Subcutaneous adipose tissue (tissue), 4 donors: Measurements from ENCODE around the gene CDA. TPM values are rescaled to one million over a fixed set of nuclear protein-coding genes. Genes with fewer than 3 reads are reported as not detected.

Experiments used
- CTCF ChIP-seq: fragments of 450-650 bp; IDR thresholded peaks from one replicate; pipeline ENCODE4 v1.5.1; 2016; ENCODE audit warnings: low read depth, mild to moderate bottlenecking, control low read depth, antibody characterized with exemption, moderate library complexity
- total RNA-seq, 4 donors: library from RNA; depleted of rRNA; stranded (reverse); fragments of >200 nt; gene quantifications; one replicate each; pipeline ENCODE4 v1.1.0, GENCODE V29; 2016

Gene CDA
- total RNA-seq, 4 donors from 2014 or later = 0.68 to 4.9 (median 2.4) TPM; not detected in 1

DNA sequence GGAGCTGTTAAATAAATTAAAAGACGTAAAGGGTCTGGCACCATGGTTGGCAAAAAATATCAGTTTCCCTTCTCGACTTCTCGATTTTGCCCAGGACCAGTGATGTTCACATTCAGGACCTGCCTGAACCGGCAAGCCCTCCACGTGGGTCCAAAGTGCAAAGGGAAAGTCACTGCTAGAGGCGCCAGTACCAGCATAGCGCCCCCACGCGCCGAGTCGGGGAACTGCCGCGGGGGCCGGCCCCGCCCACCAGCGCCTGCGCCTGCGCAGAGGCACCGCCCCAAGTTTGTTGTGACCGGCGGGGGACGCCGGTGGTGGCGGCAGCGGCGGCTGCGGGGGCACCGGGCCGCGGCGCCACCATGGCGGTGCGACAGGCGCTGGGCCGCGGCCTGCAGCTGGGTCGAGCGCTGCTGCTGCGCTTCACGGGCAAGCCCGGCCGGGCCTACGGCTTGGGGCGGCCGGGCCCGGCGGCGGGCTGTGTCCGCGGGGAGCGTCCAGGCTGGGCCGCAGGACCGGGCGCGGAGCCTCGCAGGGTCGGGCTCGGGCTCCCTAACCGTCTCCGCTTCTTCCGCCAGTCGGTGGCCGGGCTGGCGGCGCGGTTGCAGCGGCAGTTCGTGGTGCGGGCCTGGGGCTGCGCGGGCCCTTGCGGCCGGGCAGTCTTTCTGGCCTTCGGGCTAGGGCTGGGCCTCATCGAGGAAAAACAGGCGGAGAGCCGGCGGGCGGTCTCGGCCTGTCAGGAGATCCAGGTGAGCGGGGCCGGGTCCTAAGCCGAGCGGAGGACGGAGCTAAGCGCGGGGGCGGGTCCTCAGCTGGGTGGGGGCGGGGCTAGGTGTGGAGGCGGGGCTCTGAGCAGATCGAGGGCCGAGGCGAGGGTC lies 44.5 kb downstream of the CDA start, which contains the start of gene PINK1:
Gene PINK1 (plus strand): TSS at position 269 of the 875 bp plus-strand sequence. CDS start 91 bp downstream, at position 360.
- TF ChIP-seq CTCF = no peak

- TF ChIP-seq CTCF = no peak
Measured at GRCh38 chr1:20634065-20634593, 45.2 kb downstream of the CDA start.

GRCh38 chr1:20634594-20635084 lies 45.7 kb downstream of the CDA start:
- no peak for TF ChIP-seq CTCF

GRCh38 chr1:20636785-20637347 lies 48.0 kb downstream of the CDA start:
- no peak for TF ChIP-seq CTCF

DNA sequence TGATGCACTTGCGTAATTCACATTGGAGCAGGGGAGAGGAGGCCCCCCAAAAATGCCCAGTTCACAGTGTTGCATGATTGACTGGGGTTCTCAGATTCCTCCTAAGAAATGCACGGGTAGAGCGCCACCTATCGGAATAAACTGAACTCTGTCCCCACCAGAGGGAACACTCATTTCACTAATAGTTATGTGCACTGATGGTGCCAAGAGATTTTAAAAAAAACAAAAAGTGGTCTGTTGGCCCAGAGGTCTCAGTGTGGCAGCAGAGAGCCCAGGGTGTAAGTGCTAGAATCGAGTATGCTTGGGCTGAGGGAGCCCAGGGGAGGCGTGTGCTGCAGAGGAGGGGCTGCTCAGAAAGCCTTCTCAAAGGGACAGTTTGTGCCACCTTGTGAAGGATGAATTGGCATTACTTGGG lies 51.3 kb downstream of the CDA start:
- no peak for TF ChIP-seq CTCF

- no peak for TF ChIP-seq CTCF
Measured at GRCh38 chr1:20641975-20642374, 53.1 kb downstream of the CDA start.

GRCh38 chr1:20643080-20643479 lies 54.2 kb downstream of the CDA start:
- no peak for TF ChIP-seq CTCF
